Measurements from ENCODE around the gene COL15A1.

COL15A1 gene

DNA sequence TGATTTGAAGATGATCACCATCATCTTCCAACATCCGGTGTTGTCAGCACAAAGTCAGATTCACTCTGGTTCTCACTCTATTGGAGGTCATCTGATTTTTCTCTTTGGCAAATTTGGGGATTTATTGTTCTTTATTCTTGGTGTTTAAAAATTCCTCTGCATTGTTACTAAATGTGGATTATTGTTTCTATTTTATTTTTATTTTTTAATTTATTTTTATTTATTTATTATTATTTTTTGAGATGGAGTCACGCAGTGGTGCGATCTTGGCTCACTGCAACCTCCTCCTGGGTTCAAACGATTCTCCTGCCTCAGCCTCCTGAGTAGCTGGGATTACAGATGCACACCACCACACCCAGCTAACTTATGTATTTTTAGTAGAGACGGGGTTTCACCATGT, 88.3 kb downstream of the COL15A1 start:
- no peak for DNase-seq (ENCODE audit: extremely low spot score)
- ChIA-PET POLR2A (no interaction called here), CTCF (no interaction called here)
- TF ChIP-seq L3MBTL2 (conservative IDR thresholded peaks at IDR 0.05) (no peak), NFRKB (IDR thresholded peaks at IDR 0.05) (no peak), HDGF (IDR thresholded peaks at IDR 0.05; ENCODE audit: borderline replicate concordance) (no peak), SUZ12 (IDR thresholded peaks at IDR 0.05) (no peak), TARDBP (IDR thresholded peaks at IDR 0.05) (no peak), CTBP1 (IDR thresholded peaks at IDR 0.05; ENCODE audit: borderline replicate concordance) (no peak), ZNF384 (IDR thresholded peaks at IDR 0.05) (no peak), ARNT (IDR thresholded peaks at IDR 0.05) (no peak), FOXM1 (IDR thresholded peaks at IDR 0.05; ENCODE audit: borderline replicate concordance) (no peak), LEF1 (IDR thresholded peaks at IDR 0.05; ENCODE audit: borderline replicate concordance) (no peak), BHLHE40 (IDR thresholded peaks at IDR 0.05; ENCODE audit: borderline replicate concordance) (no peak), SP1 (IDR thresholded peaks at IDR 0.05) (no peak), FOXA1 (IDR thresholded peaks at IDR 0.05) (no peak), ELF4 (IDR thresholded peaks at IDR 0.05) (no peak), FOXK2 (IDR thresholded peaks at IDR 0.05) (no peak)
- TF ChIP-seq, protein P1, sequence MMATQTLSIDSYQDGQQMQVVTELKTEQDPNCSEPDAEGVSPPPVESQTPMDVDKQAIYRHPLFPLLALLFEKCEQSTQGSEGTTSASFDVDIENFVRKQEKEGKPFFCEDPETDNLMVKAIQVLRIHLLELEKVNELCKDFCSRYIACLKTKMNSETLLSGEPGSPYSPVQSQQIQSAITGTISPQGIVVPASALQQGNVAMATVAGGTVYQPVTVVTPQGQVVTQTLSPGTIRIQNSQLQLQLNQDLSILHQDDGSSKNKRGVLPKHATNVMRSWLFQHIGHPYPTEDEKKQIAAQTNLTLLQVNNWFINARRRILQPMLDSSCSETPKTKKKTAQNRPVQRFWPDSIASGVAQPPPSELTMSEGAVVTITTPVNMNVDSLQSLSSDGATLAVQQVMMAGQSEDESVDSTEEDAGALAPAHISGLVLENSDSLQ (IDR thresholded peaks at IDR 0.05) = no peak

DNA sequence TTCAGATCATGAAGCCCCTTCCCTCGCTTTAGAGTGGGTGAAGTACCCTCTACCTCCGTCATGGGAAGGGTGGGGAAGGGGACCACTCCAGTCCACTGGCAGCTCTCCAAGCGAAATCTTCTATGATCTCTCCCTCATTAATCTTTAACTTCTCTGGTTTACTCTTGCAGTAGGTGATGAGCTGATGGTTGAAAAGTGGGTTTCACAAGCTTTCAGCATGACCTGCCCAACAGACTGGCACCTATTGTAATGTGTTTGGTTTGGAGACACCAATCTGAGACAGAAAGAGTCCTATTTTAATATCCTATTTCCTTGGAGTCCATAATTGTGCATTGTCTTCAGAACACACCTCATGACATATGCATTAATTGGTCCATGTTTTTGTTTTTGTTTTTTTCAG, 90.4 kb downstream of the COL15A1 start:
- TF ChIP-seq FOXM1 (IDR thresholded peaks at IDR 0.05; ENCODE audit: borderline replicate concordance) = no peak
- no peak for TF ChIP-seq LEF1 (IDR thresholded peaks at IDR 0.05; ENCODE audit: borderline replicate concordance)
- TF ChIP-seq, protein P1 (IDR thresholded peaks at IDR 0.05) = no peak
- TF ChIP-seq ZNF384 (IDR thresholded peaks at IDR 0.05) = no peak
- CTCF ChIA-PET = interaction anchor here (0.8 kb wide), 1 partner anchor 15 kb away, joined by 3 read pairs; no protein-coding TSS in a partner anchor
- DNase-seq (ENCODE audit: extremely low spot score) = no peak
- POLR2A ChIA-PET = no interaction called here

DNA sequence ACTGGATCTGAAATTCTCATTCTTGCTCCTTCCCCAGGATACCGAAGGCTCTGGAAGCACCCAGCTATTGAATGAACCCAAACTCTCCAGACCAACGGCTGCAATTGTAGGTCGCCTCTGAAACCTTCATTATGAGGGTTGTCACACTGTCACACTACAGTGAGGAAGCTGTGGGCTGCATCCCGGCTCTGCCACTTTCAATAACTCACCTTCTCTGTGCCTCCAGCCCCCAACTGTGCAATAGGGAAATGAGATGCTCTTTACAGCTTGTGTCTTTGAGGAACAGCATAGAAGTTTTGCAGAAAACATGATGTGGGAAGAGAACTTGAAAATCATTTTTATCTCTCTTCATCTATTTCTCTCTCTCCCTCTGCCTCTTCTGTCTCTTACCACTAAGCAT, 91.6 kb downstream of the COL15A1 start:
- no peak for DNase-seq (ENCODE audit: extremely low spot score)
- ChIA-PET CTCF (no interaction called here), POLR2A (no interaction called here)
- no peak for TF ChIP-seq HDGF (IDR thresholded peaks at IDR 0.05; ENCODE audit: borderline replicate concordance)
- no peak for TF ChIP-seq NFRKB (IDR thresholded peaks at IDR 0.05)
- no peak for TF ChIP-seq FOXM1 (IDR thresholded peaks at IDR 0.05; ENCODE audit: borderline replicate concordance)
- no peak for TF ChIP-seq FOXA1 (IDR thresholded peaks at IDR 0.05)
- TF ChIP-seq, protein P1 (IDR thresholded peaks at IDR 0.05) = no peak
- no peak for TF ChIP-seq L3MBTL2 (conservative IDR thresholded peaks at IDR 0.05)
- no peak for TF ChIP-seq ZNF384 (IDR thresholded peaks at IDR 0.05)
- TF ChIP-seq ARNT (IDR thresholded peaks at IDR 0.05) = no peak
- no peak for TF ChIP-seq CTBP1 (IDR thresholded peaks at IDR 0.05; ENCODE audit: borderline replicate concordance)
- no peak for TF ChIP-seq ELF4 (IDR thresholded peaks at IDR 0.05)
- no peak for TF ChIP-seq FOXK2 (IDR thresholded peaks at IDR 0.05)
- TF ChIP-seq LEF1 (IDR thresholded peaks at IDR 0.05; ENCODE audit: borderline replicate concordance) = no peak
- no peak for TF ChIP-seq BHLHE40 (IDR thresholded peaks at IDR 0.05; ENCODE audit: borderline replicate concordance)
- no peak for TF ChIP-seq SP1 (IDR thresholded peaks at IDR 0.05)
- no peak for TF ChIP-seq SUZ12 (IDR thresholded peaks at IDR 0.05)
- no peak for TF ChIP-seq TARDBP (IDR thresholded peaks at IDR 0.05)

DNA sequence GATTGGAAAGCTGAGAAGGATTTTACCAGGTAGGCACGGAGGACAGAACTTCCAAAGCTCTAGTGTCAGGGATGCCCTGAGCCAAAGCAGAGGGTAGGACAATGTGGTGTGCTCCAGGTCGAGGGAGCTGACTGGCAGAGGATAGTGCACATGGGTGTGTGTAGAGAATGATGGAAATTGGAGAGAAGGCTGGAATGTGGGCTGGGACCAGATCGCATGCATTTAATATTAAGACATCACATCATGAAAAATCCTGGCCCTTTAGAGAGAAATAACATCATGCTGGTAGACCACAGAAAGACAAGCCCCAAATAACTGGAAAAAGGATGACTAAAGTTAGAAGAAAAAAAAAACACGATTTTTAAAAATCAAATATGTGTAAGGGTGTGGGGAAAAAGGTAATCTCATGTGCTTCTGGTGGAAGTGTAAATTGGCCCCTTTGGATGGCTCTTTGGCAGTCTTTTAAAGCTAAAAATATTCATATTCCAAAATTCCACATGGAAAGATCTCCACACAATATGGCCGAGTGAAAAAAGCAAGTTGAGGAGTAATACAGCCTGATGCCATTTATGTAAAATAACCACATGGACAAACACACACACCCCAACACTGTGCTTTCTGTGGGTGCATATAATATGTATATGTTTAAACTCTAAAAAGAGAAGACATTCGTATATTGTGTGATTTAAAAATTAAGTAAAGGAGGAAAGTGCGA, 94.2 kb downstream of the COL15A1 start:
- DNase-seq (ENCODE audit: extremely low spot score) = no peak
- ChIA-PET CTCF (no interaction called here), POLR2A (no interaction called here)
- TF ChIP-seq BHLHE40 (IDR thresholded peaks at IDR 0.05; ENCODE audit: borderline replicate concordance) (no peak), HDGF (IDR thresholded peaks at IDR 0.05; ENCODE audit: borderline replicate concordance) (no peak), LEF1 (IDR thresholded peaks at IDR 0.05; ENCODE audit: borderline replicate concordance) (no peak), CTBP1 (IDR thresholded peaks at IDR 0.05; ENCODE audit: borderline replicate concordance) (no peak), SP1 (IDR thresholded peaks at IDR 0.05) (no peak), ARNT (IDR thresholded peaks at IDR 0.05) (no peak), SUZ12 (IDR thresholded peaks at IDR 0.05) (no peak), L3MBTL2 (conservative IDR thresholded peaks at IDR 0.05) (no peak), ZNF384 (IDR thresholded peaks at IDR 0.05) (no peak), NFRKB (IDR thresholded peaks at IDR 0.05) (no peak), FOXM1 (IDR thresholded peaks at IDR 0.05; ENCODE audit: borderline replicate concordance) (no peak), ELF4 (IDR thresholded peaks at IDR 0.05) (no peak), FOXA1 (IDR thresholded peaks at IDR 0.05) (no peak), TARDBP (IDR thresholded peaks at IDR 0.05) (no peak), FOXK2 (IDR thresholded peaks at IDR 0.05) (no peak)
- TF ChIP-seq, protein P1 (IDR thresholded peaks at IDR 0.05) = no peak

DNA sequence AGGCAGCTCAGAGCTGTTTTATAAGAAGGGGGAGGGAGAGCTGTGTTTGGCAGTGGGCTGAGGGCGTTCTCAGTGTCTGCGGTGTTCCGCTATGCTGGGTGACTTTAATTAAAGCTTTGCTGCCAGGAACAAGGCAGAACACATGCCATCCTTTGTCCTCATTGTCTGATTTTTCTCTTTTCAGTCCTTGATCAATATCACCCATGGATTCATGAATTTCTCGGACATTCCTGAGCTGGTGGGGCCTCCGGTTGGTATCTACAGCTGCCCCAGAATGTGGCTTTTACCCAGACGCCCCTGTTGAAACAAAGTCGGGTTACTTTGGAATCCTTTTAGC, 94.7 kb downstream of the COL15A1 start:
- TF ChIP-seq HDGF (IDR thresholded peaks at IDR 0.05; ENCODE audit: borderline replicate concordance) (no peak), SP1 (IDR thresholded peaks at IDR 0.05) (no peak), TARDBP (IDR thresholded peaks at IDR 0.05) (no peak), FOXK2 (IDR thresholded peaks at IDR 0.05) (no peak), NFRKB (IDR thresholded peaks at IDR 0.05) (no peak), BHLHE40 (IDR thresholded peaks at IDR 0.05; ENCODE audit: borderline replicate concordance) (no peak)
- DNase-seq (ENCODE audit: extremely low spot score) = no peak
- CTCF ChIA-PET = interaction anchor here (0.7 kb wide), 1 partner anchor 477 kb away, joined by 3 read pairs; no protein-coding TSS in a partner anchor
- POLR2A ChIA-PET = no interaction called here
